Endothelial cell (in vitro differentiated cells): Measurements from ENCODE around the gene CCNY. TPM values are rescaled to one million over a fixed set of nuclear protein-coding genes. Genes with fewer than 3 reads are reported as not detected.

Source experiments
- DNase-seq: peaks from one replicate; pipeline ENCODE4 v3.0.0; 2021; ENCODE audit warnings: low spot score
- H3K27ac Mint-ChIP-seq: one replicate; pipeline ENCODE4 v1.8.0; 2021; ENCODE audit warnings: mixed read lengths, inconsistent platforms; ENCODE audit not compliant: unreplicated experiment
- H3K27me3 Mint-ChIP-seq: one replicate; pipeline ENCODE4 v1.8.0; 2021; ENCODE audit warnings: mild to moderate bottlenecking, moderate library complexity, mixed read lengths, inconsistent platforms; ENCODE audit not compliant: unreplicated experiment
- H3K36me3 Mint-ChIP-seq: one replicate; pipeline ENCODE4 v1.8.0; 2021; ENCODE audit warnings: mild to moderate bottlenecking, low read depth, mixed read lengths, inconsistent platforms; ENCODE audit not compliant: unreplicated experiment
- H3K4me1 Mint-ChIP-seq: one replicate; pipeline ENCODE4 v1.8.0; 2021; ENCODE audit warnings: mild to moderate bottlenecking, mixed read lengths, inconsistent platforms; ENCODE audit not compliant: unreplicated experiment
- H3K4me3 Mint-ChIP-seq: one replicate; pipeline ENCODE4 v1.8.0; 2021; ENCODE audit warnings: mild to moderate bottlenecking, mixed read lengths, inconsistent platforms; ENCODE audit not compliant: unreplicated experiment
- H3K9me3 Mint-ChIP-seq: one replicate; pipeline ENCODE4 v1.8.0; 2021; ENCODE audit warnings: mixed read lengths, inconsistent platforms; ENCODE audit not compliant: unreplicated experiment
- total RNA-seq: library from RNA; stranded (reverse); fragmentation: NEBNext Ultra II Directional; extraction: Animal tissue kit (Norgen Biotek cat#: 25700); gene quantifications from one replicate; pipeline ENCODE4 v1.2.1, GENCODE V29; 2021; ENCODE audit not compliant: unreplicated experiment
- TF ChIP-seq, protein P1 (sequence below): fragments of 200-600 bp; sonication (generic); IDR thresholded peaks from one replicate; pipeline ENCODE4 v1.5.0; 2021; ENCODE audit warnings: antibody characterized with exemption; ENCODE audit not compliant: unreplicated experiment

The CCNY gene
- total RNA-seq, 1 donor from 2014 or later, result 169 TPM

- no peak overlapping the region for H3K4me3 Mint-ChIP-seq
These were observed 4.2 kb upstream of the CCNY start for GRCh38 chr10:35331894-35332640.

GRCh38 chr10:35334297-35334696 lies 2.0 kb upstream of the CCNY start:
- Mint-ChIP-seq H3K9me3 (no peaks in the 10 kb centered on the region), H3K27ac (no peak overlapping the region), H3K36me3 (peaks cover 17% of the 10 kb centered on the region), H3K4me3 (peak overlapping the region; percentile 26), H3K27me3 (peaks cover 11% of the 10 kb centered on the region), H3K4me1 (peaks cover 42% of the 10 kb centered on the region)
- no peak for DNase-seq
- TF ChIP-seq, protein P1, sequence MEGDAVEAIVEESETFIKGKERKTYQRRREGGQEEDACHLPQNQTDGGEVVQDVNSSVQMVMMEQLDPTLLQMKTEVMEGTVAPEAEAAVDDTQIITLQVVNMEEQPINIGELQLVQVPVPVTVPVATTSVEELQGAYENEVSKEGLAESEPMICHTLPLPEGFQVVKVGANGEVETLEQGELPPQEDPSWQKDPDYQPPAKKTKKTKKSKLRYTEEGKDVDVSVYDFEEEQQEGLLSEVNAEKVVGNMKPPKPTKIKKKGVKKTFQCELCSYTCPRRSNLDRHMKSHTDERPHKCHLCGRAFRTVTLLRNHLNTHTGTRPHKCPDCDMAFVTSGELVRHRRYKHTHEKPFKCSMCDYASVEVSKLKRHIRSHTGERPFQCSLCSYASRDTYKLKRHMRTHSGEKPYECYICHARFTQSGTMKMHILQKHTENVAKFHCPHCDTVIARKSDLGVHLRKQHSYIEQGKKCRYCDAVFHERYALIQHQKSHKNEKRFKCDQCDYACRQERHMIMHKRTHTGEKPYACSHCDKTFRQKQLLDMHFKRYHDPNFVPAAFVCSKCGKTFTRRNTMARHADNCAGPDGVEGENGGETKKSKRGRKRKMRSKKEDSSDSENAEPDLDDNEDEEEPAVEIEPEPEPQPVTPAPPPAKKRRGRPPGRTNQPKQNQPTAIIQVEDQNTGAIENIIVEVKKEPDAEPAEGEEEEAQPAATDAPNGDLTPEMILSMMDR, result no peak

More at GRCh38 chr10:35331894-35332640, 4.2 kb upstream of the CCNY start:
- Mint-ChIP-seq H3K9me3 (no peaks in the 10 kb centered on the region), H3K4me1 (peaks cover 33% of the 10 kb centered on the region), H3K27me3 (peaks cover 4% of the 10 kb centered on the region), H3K36me3 (peaks cover 14% of the 10 kb centered on the region), H3K27ac (no peak overlapping the region)
- TF ChIP-seq, protein P1, result no peak
- DNase-seq, result no peak

DNA sequence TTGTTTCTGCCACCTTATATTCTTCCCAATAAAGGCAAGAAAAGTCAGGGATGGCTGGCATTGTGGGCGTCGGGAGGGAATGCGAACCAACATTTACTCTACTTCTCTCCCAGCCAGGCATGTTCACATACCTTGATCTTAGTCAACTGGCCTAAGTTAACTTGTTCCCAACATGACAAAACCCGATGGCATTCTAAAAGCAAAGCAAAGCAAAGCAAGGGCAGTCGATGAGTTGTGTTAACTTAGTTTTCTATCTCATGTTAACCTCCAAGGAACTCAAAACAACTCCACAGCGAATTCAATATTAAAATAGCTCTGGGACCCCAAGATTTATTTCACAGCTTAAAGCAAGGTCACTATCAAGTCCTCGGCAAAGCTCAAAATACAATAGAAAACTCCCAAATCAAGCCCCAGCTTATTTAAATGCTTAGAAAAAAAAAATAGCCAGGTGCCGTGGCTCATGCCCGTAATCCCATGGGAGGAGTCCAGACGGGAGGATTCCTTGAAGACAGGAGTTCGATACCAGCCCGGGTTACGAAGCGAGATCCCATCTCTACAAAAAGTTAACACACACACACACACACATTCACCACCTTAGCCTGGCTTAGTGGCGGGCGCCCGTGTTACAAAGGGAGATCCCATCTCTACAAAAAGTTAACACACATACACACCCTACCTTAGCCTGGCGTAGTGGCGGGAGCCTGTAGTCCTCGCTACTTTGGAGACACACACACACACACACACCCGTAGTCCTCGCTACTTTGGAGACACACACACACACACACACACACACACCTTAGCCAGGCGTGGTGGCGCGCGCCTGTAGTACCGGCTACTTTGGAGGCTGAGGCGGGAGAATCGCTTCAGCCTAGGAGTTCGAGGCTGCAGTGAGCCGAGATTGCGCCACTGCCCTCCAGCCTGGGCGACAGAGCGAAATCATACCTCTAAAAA lies 901 bp upstream of the CCNY start:
- TF ChIP-seq, protein P1, result no peak
- Mint-ChIP-seq H3K4me3 (peak overlapping the region; percentile 95), H3K9me3 (no peaks in the 10 kb centered on the region), H3K36me3 (peaks cover 17% of the 10 kb centered on the region), H3K27me3 (peaks cover 11% of the 10 kb centered on the region), H3K27ac (peak overlapping the region; percentile 67), H3K4me1 (peaks cover 45% of the 10 kb centered on the region)
- DNase-seq, result no peak

GRCh38 chr10:35336921-35337823 lies 863 bp downstream of the CCNY start:
- Mint-ChIP-seq H3K27ac (peak overlapping the region; percentile 43), H3K9me3 (no peaks in the 10 kb centered on the region), H3K27me3 (peaks cover 9% of the 10 kb centered on the region), H3K36me3 (peaks cover 17% of the 10 kb centered on the region), H3K4me1 (peaks cover 59% of the 10 kb centered on the region), H3K4me3 (peak overlapping the region; percentile 93)
- TF ChIP-seq, protein P1, result no peak
- peak; percentile 45 for DNase-seq
